NCI-H69 (cell line): ENCODE results near the gene AFAP1L2.

ENCODE experiments used
- DNase-seq: peaks from one replicate; lab custom pipeline; 2025; lab: John Stamatoyannopoulos, UW

AFAP1L2 gene

GRCh38 chr10:114266521-114266920 is 137.8 kb downstream of the AFAP1L2 start:
- peak; percentile 21 for DNase-seq

- no peak for DNase-seq
Measured at GRCh38 chr10:114265392-114266053, 138.8 kb downstream of the AFAP1L2 start.

DNA sequence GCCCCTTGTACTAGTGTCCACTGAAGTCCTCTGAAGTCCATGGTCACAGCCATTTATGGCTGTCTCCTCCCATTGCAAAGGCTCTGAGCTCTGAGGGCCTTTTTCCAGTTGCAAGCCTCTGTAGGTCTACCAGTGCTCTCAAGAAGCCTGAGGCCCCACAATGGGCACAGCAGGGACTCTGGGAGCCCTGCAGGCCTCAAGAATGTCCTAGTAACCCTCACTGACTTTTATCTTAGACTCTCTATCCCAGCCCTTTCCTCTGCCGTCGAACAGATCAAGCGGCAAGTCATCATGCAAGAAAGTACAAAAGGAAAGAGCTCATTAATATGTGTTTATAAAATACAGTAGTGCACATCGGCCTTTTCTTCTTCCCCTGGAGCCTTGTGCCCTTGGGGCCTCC is 141.8 kb downstream of the AFAP1L2 start:
- no peak for DNase-seq

DNA sequence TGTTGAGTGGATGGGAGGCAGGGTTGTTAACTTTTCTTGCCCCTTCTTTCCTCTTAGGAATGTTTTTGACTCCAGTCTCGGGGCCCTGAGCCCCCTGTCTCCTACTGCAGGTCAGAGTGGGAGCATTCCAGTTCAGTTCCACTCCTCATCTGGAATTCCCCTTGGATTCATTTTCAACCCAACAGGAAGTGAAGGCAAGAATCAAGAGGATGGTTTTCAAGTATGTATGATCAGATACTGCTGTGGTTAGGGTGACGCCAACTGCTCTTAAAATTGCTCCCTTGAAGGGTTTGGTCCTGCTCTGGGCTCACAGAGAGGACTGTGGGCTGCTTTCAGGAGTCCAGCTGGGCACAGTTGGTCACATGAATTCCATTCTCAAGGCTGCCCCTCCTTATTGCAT is 143.2 kb downstream of the AFAP1L2 start:
- no peak for DNase-seq

DNA sequence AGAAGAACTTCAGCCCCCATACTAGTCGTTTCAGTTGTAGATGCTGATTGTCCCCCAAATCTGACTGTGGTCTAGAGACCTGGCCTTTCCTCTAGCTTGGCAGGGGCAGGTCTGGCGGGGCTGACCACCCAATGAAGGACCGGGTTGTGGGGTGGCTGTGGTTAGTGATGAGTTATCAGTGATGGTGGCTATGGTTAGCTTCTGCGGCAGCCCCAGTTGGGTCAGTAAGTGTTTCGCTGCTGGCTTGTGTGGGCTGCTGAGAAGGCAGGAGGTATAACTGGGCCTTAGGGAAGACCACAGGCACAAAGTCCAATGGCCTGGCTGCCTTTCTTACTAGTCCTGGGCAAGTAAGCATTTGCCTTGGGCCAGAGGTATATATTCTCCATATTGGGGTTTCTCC is 143.9 kb downstream of the AFAP1L2 start:
- DNase-seq, result no peak

DNA sequence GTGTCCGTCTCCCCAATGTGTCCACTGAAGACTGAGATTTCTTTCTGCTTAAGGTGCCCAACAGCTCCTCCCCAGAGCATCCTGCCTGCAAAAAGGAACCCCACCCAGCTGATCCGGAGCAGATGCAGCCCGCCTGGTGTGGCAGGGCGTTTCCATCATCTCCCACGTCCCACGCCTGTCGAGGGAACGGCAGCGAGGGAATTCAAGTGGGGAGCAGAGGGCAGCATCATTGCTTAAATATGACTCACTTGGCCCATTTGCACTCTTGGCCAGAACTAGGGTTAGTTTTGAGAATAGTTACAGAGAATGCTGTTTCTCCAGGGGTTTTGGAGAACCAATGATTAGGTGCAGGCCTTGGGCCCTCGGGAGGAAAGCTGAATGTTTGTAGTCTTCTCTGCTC is 144.5 kb downstream of the AFAP1L2 start:
- no peak for DNase-seq

DNA sequence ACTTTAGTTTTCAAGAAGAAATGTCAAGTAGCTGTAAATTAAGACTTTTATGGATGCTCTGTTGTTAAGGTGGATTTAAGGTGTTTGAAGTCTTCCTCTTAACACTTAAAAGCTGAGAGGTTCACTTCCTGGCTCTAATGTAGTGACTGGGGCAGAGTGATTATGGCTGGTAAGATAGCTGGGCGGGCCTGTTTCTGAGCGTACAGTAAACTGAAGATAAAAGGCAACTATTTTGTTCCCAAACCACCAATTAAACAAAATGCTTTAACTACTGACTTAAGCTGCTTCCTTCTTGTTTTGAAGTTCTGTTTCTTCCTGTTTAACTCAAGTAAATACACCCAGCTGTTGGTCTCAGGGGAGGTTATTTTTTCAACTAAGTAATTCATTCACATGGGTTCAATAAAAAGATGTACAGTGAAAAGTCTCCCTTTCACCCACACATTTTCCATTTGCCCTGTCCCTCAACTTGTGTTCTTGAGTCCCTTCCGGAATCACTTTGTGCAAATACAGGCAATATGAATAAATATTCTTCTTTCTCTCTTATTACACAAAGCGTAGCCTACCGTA is 145.9 kb downstream of the AFAP1L2 start:
- DNase-seq, result peak; percentile 45

DNA sequence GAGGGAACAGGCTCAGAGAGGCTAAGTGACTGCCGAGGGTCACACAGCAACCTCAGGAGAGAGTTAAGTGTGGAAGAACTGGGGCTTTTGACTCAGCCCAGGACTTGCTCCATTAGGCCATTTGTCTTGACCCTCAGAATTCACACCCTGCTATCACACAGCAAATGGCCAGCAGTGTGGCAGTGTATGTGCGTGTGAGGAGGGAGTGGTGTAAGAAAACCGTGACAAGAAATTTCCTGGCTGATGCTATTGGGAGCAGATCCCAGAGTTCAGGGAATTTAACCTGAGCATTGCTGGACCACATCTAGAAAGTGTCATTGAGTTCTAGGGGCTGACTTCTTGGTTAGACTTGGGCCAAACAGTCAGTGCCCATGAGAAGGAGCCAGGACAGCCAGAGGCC is 146.8 kb downstream of the AFAP1L2 start:
- DNase-seq, result no peak

GRCh38 chr10:114256822-114257221 is 147.5 kb downstream of the AFAP1L2 start:
- DNase-seq, result no peak

DNA sequence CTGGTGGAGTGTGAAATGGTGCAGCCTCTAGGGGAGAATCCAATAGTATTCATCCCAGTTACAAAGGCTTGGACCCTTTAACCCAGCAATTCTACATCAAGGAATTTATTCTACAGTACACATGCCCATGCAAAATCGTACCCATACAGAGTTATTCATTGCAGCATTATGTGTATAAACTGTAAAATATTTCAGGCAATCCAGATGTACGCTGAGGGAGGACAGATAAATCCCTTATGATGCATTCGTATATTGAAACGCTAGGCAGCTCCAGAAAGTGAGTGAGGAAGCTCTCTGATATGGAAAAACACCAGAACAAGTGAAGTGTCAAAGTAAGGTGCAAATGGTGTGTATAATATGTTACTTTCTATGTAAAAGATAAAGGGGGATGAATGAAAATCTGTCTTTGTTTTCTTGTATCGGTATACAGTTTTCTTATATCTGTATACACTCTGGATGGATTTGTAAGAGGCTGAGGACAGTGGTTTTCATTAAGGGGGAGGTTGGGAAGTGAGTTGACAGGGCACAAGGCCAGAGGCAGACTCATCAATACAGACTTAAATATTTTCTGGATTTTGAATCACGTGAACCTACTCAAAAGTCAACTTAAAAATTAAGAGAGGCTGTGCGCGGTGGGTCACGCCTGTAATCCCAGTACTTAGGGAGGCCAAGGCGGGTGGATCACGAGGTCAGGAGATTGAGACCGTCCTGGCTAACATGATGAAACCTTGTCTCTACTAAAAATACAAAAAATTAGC is 148.1 kb downstream of the AFAP1L2 start:
- no peak for DNase-seq

GRCh38 chr10:114255227-114255626 is 149.1 kb downstream of the AFAP1L2 start:
- no peak for DNase-seq

DNA sequence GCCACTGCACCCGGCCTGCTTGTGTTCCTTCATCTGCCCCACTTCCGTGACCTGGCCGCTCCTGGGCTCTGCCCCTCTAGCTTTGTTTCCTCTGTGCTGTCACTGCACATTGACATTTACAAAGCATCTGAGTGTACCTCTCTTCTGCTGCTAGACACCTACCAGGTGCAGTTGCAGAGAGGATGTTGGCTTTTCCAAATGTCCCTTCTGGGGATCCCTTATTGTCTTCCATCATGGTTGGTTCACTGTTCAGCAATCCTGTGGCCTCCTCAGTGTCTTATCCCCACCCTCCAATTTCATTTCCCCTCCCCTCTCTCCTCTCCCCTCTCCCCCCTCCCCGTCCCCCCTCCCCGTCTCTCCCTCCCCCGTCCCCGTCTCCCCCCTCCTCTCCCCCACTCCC is 151.4 kb downstream of the AFAP1L2 start:
- DNase-seq, result no peak

DNA sequence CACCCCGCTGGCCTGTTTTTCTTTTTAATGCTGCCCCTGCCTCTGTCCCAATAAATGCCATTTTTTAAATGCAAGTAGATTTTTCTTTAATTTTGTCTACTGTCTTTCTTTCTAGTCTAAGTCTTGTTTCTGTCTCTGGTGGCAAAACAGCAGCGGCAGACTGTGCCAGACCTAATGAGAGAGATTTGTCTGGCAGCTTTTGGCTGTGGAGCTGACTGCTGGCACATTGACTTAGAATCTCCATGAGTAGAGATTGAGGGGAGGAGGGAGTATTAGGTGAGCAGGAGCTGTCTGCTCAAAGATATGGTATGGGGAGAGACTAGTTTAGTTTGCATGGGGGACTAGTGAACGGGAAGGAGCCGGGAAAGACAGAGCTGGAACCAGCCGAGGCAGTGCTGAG is 152.2 kb downstream of the AFAP1L2 start:
- no peak for DNase-seq

GRCh38 chr10:114250716-114251115 is 153.6 kb downstream of the AFAP1L2 start:
- DNase-seq, result no peak

- no peak for DNase-seq
Measured at GRCh38 chr10:114250236-114250635, 154.1 kb downstream of the AFAP1L2 start.

DNA sequence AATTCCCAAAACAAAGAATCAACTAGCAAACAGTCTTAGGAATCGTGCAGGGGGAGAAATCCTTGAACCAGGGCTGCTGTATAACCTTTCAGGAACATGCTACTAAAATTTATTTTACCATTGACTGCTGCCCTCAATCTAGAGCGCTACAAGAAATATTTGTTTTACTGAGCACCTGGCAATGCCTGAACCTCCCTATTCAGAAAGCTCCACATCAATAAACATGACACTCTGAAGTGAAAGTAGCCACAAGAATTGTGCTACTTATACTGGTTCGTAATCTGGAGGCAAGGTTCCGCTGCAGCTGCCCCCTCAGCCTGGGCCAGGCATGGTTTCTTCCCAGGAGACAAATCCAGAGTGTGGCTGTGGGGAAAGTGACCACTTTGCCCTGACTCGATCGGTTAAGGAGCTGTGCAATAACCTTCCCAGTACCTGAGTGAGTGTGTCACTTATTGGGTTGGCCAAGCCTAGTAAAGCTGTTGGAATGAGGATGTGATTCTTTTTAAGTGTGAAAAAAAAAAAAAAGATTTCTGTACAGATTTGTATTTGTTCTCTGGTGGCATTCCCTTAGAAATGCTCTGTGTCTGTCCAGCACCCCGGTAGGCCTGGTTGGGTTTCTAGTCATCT is 157.5 kb downstream of the AFAP1L2 start:
- no peak for DNase-seq

GRCh38 chr10:114245121-114245791 is 159.0 kb downstream of the AFAP1L2 start:
- no peak for DNase-seq
